Stomach (tissue), 4 donors: Measurements from ENCODE around the gene ZNF679.
"Not testable (repeated sequence)": the region's sequence is repeated elsewhere in the genome, so short reads cannot be mapped to it uniquely, and the experiment has no call there.

ENCODE experiments used
- EP300 ChIP-seq: sonication (generic); formaldehyde crosslinking; IDR thresholded peaks from one replicate; pipeline ENCODE4 v1.6.1; 2017; ENCODE audit warnings: antibody characterized with exemption
- POLR2AphosphoS5 ChIP-seq, 3 donors: sonication (generic); formaldehyde crosslinking; IDR thresholded peaks; one replicate each; pipeline ENCODE4 v1.6.1; 2016; ENCODE audit warnings: antibody characterized with exemption in 3 of 3
- TF ChIP-seq, protein P1 (sequence below), 7 experiments: fragments of 450-650 bp in 4 of 7; fragments of 200-600 bp in 3 of 7; sonication (generic) in 3 of 7; IDR thresholded peaks; one replicate each; pipeline ENCODE4 v1.5.1; 2016 to 2019; ENCODE audit warnings: antibody characterized with exemption in 7 of 7, control low read depth in 2 of 7, mild to moderate bottlenecking in 1 of 7

DNA sequence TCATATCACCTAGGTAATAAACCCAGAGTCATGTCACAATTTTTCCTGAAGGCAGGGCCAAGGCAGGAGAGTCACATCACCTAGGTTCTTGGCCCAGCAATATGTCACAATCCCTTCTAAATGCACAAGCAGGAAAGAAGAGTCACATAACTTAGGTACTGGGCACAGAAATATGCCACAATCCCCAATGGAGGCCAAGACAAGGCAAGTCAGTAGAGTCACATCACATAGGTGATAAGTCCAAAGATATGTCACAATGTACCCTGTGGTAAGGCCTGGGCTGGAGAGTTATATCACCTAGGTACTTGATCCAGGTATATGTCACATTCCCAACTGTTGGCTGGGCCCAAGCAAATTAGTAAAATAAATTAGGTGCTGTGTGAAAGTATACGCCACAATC is at the start of gene ZNF679:
- TF ChIP-seq, protein P1, sequence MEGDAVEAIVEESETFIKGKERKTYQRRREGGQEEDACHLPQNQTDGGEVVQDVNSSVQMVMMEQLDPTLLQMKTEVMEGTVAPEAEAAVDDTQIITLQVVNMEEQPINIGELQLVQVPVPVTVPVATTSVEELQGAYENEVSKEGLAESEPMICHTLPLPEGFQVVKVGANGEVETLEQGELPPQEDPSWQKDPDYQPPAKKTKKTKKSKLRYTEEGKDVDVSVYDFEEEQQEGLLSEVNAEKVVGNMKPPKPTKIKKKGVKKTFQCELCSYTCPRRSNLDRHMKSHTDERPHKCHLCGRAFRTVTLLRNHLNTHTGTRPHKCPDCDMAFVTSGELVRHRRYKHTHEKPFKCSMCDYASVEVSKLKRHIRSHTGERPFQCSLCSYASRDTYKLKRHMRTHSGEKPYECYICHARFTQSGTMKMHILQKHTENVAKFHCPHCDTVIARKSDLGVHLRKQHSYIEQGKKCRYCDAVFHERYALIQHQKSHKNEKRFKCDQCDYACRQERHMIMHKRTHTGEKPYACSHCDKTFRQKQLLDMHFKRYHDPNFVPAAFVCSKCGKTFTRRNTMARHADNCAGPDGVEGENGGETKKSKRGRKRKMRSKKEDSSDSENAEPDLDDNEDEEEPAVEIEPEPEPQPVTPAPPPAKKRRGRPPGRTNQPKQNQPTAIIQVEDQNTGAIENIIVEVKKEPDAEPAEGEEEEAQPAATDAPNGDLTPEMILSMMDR (IDR thresholded peaks at IDR 0.05): not testable (repeated sequence)
- not testable (repeated sequence) for TF ChIP-seq EP300; POLR2AphosphoS5 (IDR thresholded peaks at IDR 0.05)
